NK-92 (cell line): ENCODE measurements around the gene PTPRD.

ENCODE experiments used
- DNase-seq: peaks from one replicate; lab custom pipeline; 2025; ENCODE audit not compliant: unreplicated experiment; lab: John Stamatoyannopoulos, UW

PTPRD gene

DNA sequence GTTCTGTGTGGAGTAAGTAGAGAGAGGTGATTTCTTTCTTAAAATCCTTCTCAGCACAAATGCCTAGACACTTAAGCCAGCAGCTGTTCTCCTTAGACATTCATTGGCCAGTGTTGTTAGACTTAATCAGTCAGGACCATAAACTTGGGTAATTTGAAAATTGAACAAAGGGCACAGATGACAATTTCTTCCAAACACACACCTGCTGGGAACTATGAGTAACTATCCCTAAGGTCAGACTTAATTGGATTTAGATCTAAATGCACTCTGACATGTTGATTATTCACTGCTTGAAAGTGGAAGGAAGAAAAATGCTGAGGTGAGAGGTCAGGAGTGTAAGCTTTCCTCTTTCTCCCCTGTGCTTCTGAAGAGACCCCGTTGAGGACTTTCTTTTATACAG is 1729.5 kb downstream of the PTPRD start:
- no peak for DNase-seq

DNA sequence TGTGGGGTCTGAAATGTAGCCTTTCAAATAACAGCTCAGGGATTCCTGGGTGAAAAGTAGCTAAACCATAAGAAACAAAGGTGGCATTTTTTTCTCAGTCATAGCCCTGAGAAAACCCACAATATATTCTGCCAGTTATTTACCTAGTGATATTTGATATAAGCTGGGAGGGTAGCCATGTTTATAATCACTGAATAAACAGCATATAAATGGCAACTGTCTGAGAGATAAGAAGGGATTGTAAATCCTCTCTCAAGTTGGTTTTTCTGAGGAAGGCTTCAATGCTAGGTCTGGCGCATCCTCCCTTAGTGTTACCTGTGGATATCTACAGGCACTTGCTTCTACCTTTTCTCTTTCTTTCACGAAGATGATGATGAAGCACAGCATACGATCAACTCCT is 1732.7 kb downstream of the PTPRD start:
- no peak for DNase-seq

DNA sequence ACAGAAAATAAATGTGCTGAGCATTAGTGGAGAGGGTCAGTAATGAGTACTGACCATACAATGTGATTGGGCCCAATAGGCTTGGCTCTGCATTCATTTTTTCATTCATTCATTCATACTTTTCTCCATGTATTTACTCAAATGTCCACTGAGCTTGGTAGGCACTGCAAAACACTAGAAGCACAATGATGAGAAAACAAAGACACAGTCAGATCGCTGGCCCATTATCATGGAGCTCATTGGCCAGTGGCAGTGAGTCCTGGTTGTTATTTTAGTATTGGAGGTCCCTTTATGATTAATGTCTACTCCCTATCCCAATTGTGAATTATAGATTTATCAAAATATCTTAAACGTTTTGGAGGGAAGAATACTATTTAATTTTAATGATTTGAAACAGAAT is 1733.5 kb downstream of the PTPRD start:
- DNase-seq: no peak

DNA sequence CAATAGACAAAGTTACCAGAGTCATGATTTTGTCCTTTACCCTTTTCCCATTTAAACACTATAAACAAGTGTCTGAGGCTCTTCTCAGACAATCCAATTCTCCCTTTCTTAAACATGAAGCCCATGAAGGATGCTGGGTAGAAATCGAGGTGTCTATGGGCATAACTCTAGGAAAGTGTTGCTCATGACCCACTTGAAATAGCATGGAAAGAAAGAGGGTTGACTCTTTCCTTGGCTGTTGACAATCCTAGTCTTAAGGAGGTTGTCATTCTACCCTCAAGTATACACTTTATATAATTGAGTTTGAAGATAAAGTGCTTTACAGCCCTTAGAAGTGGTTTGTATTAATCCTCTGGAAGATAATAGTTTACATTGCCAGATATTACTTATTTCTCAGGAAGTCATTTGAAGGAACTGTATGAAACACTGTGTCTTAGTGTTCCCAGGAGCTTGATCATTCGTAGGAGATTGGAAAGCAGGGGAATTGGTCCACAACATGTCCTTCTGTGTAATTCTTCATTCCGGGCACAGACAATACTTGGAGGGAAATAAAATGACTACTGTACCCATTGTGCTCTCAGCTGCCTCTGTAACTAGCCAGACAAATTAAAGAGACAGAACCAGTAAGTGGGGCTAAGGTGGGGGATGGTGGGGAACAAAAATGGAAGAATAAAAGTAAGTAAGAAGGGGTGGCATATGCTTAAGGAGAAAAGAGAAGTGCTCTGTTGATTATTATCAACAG is 1734.9 kb downstream of the PTPRD start:
- no peak for DNase-seq

DNA sequence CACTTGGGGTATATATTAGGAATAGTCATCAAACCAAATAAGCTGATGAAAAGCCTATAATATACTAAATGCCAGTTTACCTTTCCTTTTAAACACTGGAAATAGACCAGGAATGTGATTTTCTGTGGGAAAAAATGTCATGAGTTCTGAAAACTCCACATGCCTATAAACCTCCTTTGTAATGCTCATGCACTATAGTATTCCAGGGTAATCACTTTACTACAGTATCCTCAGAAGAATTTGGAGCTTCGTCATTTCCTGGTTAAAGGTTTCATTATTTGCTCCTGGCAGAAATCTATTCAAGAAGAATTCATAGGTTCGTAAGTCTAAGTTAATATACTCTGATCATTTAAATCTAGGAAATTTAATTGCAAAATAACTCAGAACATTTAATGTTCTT is 1736.5 kb downstream of the PTPRD start:
- DNase-seq: no peak

DNA sequence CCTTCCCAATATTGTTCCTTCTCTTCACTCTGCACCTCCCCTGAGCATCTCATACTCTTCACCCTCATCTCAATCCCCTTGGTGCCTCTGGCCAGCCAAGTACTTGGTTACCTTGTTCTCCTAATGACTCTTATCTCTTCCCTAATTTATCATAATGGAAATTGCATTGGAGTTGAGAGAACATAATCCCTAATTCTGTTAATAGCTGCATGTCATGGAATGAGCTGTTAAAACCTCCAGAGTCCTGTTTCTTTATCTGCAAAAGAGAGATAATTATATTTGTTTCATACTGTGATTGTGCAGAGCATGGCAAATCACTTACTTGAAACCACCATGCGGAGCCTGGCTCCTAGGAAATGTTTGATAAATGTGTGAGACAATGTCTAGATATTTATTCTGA is 1738.3 kb downstream of the PTPRD start:
- DNase-seq: no peak

DNA sequence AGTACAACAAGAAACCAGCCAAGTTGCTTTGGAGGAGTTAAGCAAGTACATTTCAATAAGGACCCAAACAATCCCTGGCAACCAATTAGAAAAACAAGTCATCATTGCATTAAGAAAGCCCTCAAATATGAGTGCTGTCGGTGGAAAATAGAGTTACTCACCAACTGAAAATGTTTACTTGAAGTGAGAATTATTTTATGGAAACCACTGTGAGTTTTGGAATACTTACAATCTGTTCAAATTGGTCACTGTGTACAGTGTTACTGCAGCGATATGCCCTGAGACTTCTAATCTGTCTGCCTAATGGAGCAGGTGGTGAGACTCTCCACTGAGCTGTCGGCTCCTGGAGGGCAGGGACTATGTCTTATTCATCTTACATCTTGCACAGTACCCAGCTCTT is 1740.0 kb downstream of the PTPRD start:
- no peak for DNase-seq

DNA sequence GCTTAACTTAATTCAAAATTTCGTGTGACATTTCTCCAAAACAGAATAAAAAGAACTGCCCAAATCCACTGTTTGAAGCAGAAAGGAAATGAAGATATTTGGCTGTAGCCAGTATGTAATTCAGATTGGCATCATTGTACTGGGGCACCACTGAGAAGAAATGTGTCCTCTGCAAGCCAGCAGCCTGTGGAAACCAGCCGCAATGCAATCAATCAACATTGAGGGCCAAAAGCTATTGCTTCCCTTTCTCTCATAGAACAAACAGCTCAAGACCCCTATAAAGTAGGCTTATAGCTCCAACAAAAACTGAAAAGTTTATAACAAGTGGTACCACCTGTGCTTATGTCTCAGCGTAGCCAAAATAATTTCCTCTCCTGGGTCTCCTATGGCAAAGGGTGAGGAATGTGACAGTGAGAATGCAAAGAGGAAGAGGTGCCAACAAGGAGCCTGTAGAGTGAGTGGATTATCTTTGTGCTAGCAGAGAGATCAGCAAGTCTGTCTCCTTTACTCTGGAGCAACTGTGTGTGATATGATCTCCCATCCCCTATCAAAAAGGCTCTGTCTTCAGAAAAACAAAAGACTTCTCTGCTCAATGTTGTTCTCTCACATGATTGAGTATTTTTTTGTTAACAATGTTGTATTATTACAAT is 1740.9 kb downstream of the PTPRD start:
- DNase-seq: no peak

DNA sequence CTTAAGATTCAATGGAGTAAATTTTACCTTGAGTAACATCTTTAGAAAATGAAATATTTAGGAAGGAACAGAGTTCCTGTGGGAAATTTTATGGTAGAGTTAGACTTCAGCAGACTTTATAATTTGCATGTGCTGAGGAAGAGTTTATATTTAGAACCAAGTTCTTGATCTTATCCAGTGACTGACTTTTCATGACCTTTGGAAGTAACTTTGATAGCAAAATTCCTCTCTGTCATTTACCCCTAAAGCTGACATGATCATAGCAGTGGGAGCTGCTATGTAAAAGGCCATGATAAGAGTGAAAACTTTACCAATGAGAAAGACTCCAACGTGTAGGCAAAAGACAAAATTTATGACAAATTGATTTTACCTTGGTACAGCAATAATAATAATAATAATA is 1741.4 kb downstream of the PTPRD start:
- no peak for DNase-seq

DNA sequence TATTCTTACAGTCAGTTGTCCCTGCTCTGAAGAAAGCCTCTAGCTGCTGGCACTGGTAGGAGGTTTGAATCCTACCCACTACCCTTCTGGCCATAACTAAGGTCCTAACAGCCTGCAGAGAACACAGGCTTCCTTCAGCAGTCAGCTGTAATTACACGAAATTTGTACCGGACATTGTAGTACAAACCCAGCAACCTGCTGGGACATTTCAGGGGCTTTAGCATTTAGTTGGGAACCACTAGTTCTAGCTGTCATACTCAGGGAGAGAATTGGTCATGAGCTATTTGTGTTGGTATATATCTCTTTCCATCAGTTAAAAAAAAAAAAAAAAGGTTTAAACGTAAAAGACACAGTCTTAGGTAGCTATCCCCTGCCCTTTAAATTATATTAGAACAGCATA is 1743.0 kb downstream of the PTPRD start:
- DNase-seq: no peak

DNA sequence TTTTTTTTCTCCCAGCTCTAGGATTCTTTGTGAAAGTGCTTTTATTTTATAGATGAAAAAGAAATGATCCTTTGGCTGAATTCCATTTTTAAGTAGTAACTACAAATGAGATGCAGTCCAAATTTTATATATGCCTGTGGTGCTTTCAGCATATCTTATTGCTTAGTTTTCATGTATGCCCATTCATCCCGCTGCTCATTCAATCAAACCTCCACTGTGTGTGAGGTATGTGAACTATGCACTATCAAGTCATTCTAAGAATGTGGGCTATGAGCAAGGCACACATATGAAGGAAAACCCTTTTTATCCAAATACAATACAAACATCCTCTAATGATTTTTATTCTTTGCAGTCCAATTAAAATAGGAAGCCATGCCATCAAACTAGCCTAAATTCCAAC is 1744.2 kb downstream of the PTPRD start:
- no peak for DNase-seq

DNA sequence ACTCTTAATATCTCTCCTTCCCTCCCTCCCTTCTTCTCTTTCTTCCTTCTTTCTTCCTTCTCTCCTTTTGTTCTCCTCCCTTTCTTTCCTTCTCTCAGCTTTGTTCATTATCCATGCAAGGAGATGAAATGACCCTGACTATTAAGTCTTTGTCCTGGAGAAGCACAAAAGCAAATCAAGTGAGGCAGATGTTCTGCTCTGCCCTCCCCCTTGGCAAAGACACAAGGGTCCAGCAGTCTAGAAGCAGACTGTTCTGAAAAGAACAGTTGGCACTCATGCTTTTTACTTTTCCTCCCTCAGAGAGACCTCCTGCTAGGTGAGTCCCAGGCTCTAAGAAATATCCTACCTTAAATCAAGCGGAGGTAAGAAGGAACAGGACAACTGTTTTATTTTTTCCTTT is 1745.7 kb downstream of the PTPRD start:
- DNase-seq: no peak

DNA sequence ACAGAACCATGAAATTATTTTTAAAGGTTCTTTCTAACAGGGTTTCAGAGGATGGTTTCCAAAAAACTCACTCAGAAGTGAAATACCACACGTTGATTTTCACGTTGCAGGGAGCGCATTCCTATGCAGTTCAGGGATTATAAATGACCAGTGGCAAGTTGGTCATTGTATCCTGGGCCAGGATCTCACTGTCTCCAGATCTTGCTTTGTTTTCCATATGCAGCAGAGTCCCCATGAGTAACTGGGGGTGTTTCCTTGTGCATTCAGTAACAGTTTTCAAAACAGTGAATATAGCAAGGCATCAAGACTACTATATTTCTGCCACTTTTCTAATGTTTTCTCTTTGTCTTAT is 1748.3 kb downstream of the PTPRD start:
- no peak for DNase-seq

DNA sequence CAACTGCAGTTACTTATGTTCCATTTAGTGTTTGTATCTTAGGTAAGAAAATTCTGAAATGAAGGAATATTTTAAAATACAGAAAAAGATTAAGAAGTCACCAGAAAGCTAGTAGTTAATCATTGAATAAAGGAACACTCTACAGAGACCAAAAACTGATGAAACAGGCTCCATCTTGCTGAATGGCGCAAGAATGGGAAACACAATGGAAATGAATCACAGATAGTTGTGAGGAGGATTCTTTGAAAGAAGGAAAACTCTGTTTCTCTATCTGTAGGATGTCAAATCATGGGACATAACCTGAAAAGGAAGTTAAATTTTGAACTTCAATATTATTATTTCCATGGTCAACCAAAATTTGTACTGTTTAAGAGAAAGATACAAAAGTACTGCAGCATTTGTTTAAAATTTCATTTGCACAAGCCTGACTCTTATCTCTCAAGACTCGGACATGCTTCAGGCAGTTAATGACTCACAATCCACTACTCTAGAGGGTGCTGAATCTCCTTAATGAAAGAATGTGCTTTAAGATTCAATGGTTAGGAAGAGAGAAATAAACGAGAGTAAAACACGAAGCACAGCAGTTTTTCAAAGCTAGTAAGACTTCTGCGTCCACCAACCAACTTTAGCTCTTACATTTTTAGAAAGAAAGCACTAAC is 1748.8 kb downstream of the PTPRD start:
- no peak for DNase-seq

DNA sequence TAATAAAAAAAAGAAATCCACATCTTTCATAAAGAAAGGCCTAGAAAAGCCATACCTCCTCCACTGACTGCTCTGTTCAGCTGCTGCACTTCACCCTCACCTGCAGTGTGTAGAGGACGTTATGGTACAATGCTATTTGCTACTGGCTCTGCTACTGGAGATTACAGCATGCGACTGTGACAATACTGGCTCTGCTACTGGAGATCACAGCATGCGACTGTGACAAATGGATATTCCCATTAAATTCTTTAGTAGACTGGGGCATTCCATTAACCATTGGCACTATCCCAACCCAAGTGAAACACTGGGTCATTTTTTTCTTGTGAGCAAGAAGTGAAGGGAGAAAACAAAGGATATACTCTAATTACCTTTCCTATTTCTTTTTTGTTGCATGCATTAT is 1749.7 kb downstream of the PTPRD start:
- DNase-seq: no peak

DNA sequence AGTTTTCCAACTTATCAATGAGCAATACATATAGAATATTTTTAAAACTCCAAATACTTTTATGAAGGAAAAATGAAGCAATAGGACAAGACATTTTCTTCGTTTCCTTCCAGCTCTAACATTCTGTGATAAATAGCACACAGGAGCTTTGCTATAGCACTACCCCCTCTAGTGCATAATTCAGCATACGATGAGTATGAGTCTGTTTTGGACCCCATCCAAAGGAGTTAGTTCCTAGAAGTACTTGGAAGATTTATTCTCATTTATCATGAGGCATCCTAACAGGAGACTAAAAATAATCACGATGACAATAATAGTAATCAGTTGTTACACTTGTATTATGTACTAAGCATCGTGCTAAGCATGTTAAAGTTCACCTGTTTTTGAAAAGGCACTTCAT is 1751.9 kb downstream of the PTPRD start:
- no peak for DNase-seq

DNA sequence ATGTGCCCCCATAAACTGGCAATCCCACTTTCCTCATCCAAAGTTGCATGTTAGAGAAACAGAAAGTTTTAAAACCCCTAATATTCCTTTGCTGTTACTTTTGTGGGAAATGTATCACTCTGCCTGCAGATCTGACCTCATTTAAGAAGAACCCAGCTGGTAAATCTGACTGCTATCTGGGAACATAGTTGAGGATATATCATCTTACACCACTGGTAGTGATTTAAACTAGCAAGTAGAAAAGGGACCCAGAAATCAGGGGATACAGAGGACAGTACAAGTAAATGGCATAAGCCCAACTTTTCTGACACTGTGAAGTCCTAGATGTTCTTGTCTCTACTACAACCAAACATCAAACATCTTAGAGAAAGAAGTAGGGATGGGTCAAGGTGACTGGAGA is 1752.7 kb downstream of the PTPRD start:
- DNase-seq: no peak

DNA sequence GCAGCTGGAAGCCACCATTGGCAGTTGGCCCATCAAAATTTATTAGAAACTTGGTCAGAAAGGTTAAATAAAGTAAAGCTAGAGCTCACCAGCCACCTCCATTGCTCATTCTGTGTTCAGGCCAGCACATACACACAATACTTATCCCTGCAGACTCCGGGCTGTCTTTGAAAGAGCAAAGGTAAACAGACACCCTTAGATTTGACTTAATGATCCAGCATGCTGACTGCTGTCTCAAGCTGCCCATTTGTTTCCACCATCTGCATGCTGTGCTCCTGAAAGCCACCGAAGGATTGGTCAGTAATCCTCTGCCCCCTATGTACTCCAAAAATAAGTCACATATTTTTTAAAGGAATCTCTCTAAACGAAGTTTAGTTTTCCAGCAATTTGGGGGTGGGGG is 1753.4 kb downstream of the PTPRD start:
- DNase-seq: no peak

DNA sequence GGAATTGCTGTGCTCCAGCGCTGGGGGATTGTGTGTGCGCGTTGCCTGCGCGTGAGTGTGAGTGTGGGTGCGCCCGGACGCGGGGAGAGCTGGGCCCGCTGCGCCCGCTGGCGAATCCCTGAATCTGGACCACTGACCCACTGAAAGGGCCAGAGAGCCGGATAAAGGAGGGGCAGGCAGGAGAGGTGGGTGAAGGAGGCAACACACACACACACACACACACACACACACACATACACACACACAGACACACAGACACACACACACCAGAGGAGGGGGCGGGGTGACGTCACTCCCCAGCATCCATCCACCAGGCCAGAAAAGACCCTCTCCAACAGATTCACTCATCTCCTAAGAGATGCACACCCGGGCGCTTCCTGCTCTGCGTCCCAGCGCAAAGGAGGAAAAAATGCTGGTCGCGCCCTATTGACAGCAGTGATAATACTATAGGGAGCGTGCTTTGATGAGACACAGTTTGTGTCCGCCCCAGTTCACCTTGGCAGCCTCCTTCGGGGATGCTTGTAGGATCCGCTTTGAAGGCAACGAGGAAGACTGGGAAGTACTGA is 1754.1 kb downstream of the PTPRD start:
- no peak for DNase-seq

DNA sequence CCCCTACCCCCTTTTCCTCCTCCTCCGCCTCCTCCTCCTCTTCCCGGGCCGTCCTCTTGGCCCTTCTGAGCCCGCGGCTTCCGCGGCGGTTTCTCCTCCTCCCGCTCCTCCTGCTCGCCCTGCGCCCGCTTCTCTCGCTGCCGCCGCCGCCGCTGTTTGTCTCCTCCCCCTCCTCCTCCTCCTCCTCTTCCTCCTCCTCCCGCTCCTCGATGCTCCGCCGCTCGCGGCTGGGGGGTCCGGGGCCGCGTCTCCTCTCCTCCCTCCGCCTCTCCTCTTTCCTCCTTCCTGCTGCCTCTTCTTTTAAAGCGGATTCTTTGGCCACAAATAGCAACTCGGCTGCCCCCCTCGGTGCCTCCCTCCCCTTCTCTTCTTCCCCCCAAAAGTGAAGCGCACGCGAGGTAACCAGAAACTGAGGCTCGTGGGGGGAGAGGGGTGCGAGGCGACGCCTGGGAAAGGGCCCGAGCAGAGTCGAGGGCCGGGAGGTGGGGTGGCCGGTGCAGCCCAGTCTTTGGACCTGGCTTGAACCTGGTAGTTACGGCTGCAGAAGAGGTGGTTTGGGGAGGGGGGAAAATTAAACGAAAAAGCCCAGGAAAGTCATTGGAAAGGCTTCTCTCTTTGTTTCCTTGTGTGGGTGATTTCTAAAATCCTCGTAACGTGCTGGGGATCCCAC is 1754.7 kb downstream of the PTPRD start:
- DNase-seq: no peak

DNA sequence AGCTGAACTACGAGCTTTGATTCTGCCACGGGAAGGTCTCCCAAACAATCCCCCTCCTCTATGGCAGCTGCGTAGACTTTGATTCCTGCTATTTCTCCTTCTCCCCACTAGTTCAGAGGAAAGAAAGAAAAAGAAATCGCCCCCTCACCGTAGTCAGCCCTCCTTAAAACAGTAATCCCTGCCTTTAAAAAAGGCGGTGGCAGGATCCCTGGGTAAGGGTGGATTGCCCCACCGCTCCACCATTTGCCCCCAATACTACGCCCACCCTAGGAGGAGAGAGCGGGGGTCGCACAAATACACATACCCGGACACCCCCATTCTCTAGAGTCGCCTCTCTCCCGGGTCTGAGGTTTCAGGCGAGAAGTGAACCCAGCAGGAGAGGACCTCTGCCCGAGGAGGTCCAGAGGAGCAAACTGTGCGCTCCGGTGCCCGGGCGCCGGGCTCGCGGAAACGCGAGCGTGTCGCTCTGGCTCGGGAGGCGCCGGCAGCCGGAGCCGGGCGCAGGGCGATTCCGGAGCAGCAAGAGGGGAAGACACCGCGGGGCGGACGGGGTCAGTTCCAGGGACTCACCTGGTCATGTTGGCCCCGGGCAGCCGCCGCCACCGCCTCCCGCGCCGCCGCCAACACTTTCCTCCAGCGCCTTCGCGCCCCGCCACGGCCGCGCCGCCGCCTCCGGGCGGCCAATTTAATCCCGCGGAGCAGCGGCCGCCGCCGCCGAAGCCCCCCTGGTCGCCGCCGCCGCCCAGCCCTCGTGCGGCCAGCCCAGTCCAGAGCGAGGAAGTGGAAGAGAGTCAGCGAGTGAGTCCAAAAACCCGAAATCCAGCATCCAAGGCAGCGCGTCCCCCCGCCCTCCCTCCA is 1755.5 kb downstream of the PTPRD start:
- no peak for DNase-seq
